ENCODE results near the gene MIPOL1. TPM values are rescaled to one million over a fixed set of nuclear protein-coding genes. Genes with fewer than 3 reads are reported as not detected.

Gene MIPOL1
- total and polyA plus RNA-seq, 12 donors, result 1.1 to 9.2 (median 5.4) TPM

DNA sequence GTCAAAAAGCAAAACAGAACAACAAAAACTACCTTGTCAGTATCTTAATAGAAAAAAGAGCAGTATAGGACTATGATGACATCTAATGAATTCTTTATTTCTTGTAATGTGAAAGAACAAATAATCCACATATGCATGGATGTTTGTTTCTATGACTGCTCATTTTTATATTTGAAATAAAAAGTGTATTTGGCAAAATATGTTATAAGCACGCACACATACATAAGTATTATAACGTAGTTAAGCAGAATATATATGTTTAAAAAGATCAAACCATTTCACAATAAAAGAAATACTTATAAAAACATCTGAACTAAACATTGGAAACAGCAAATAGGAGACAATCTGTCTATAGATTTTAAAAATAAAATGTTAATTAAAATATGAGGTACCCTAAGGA, 74.8 kb downstream of the MIPOL1 start:
- 96 to 98% methylated on average over 2 of the region's 2 CpGs for WGBS, 2 donors
- Histone ChIP-seq H3K36me3 (peaks cover 0 to 15% (median 0%) of the 10 kb centered on the region in 9 donors), H3K27ac (no peak overlapping the region), H3K4me1 (no peaks in the 10 kb centered on the region), H3K4me3 (no peak overlapping the region), H3K9me3 (no peaks in the 10 kb centered on the region), H3K27me3 (no peaks in the 10 kb centered on the region)
- ATAC-seq (no peak), DNase-seq (no peak)
- TF ChIP-seq, protein P1, sequence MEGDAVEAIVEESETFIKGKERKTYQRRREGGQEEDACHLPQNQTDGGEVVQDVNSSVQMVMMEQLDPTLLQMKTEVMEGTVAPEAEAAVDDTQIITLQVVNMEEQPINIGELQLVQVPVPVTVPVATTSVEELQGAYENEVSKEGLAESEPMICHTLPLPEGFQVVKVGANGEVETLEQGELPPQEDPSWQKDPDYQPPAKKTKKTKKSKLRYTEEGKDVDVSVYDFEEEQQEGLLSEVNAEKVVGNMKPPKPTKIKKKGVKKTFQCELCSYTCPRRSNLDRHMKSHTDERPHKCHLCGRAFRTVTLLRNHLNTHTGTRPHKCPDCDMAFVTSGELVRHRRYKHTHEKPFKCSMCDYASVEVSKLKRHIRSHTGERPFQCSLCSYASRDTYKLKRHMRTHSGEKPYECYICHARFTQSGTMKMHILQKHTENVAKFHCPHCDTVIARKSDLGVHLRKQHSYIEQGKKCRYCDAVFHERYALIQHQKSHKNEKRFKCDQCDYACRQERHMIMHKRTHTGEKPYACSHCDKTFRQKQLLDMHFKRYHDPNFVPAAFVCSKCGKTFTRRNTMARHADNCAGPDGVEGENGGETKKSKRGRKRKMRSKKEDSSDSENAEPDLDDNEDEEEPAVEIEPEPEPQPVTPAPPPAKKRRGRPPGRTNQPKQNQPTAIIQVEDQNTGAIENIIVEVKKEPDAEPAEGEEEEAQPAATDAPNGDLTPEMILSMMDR (IDR thresholded peaks at IDR 0.05), result no peak
- intact Hi-C loops (cut with DNase I), result no loop called here

DNA sequence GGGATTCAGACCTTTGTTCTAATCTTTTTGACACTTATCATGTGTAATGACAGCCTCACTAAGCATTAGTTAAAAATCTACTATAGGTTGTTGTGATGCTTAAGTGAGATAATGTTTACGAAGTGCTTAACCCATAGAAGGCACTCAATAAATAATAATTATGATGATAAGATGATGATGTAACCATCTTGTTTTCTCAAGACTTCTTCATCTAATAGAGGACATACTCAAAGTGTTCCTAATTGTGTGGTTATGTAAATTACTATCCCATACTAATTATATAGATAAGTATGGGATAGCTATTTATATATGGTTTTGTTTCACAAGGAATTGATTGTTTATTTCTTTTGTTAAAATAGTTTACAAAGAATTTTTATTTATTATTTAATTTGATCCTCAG, 76.9 kb downstream of the MIPOL1 start:
- no peak overlapping the region for H3K27ac ChIP-seq
- TF ChIP-seq, protein P1 (IDR thresholded peaks at IDR 0.05), result no peak
- ATAC-seq, result no peak
- H3K4me3 ChIP-seq, result no peak overlapping the region
- DNase-seq, result no peak
- H3K4me1 ChIP-seq, result no peaks in the 10 kb centered on the region
- 95% methylated on average over 1 of the region's 1 CpG for WGBS, 2 donors
- peaks cover 0 to 14% (median 0%) of the 10 kb centered on the region in 9 donors for H3K36me3 ChIP-seq
- no peaks in the 10 kb centered on the region for H3K27me3 ChIP-seq
- no peaks in the 10 kb centered on the region for H3K9me3 ChIP-seq
- intact Hi-C loops (cut with DNase I), result no loop called here

DNA sequence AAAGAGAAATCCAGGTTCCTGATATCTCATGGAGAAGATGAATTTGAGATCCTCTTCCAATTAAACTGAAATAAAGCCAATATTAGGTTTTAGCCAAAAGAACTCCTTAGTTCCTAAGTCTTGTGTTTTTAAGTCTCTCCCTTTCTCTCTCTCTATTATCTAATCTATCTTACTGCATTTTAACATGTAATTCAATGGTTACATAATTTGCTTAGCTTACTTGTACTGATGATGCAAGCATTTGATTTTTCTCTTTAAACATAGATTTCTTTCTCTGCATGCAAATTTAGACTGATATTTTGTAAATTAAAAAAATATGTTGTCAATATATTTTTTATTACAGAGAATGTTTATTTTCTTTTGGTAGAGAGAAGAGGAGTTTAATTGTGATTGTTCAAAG, 78.2 kb downstream of the MIPOL1 start:
- Histone ChIP-seq H3K27ac (no peak overlapping the region), H3K36me3 (peaks cover 0 to 8% (median 0%) of the 10 kb centered on the region in 9 donors), H3K27me3 (no peaks in the 10 kb centered on the region), H3K4me1 (no peaks in the 10 kb centered on the region), H3K4me3 (no peak overlapping the region), H3K9me3 (no peaks in the 10 kb centered on the region)
- DNase-seq, result no peak
- TF ChIP-seq, protein P1 (IDR thresholded peaks at IDR 0.05), result no peak
- intact Hi-C loops (cut with DNase I), result no loop called here
- no peak for ATAC-seq

DNA sequence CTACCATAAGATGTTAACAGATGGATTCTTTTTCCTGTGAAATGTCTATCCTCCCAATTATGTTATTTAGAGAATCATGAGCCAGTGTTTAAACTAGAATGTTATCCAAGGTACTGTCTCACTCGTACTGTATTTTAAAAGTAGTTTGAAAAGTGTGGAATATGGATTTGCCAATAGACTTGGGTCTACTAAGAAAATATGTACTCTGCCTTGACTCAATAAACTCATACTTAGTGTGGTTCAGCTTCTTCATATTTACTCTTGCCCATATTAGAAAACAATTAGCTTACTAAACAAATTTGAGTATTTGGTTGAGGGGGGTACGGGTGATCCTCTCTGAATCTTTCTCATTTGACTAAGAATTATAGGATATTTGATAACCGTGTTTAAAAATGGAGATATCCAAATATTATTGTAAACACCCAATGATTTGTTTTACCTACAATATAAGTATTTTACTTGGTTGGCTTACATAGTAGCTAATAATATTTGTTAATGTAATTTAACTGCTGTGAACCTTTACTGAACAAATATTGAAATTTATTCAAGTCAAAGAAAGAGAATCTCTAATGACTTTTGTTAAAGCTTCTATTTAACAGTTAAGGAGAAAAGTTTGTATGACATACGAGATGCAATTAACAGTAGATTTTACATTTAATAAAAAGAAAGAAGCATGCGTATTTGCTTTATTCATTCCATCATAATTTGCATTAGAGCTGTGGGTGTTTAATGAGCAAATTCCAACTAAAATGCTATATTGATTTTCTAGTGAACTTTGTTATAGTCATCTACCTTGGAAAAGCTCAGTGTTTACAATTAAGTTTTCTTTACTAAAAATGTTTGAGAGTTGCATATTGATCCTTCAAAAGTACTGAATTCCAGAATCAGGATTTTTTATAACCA, 81.2 kb downstream of the MIPOL1 start:
- ATAC-seq, result no peak
- intact Hi-C loops (cut with DNase I), result no loop called here
- TF ChIP-seq, protein P1 (IDR thresholded peaks at IDR 0.05), result no peak
- Histone ChIP-seq H3K4me1 (no peaks in the 10 kb centered on the region), H3K9me3 (no peaks in the 10 kb centered on the region), H3K27ac (no peak overlapping the region), H3K27me3 (no peaks in the 10 kb centered on the region), H3K4me3 (no peak overlapping the region), H3K36me3 (peaks cover 0 to 3% (median 0%) of the 10 kb centered on the region in 9 donors)
- 83 to 87% methylated on average over 5 of the region's 5 CpGs for WGBS, 2 donors
- DNase-seq, result no peak
